ENCODE results near the gene PRRC1.

The PRRC1 gene

GRCh38 chr5:127505905-127506304 is 11.5 kb upstream of the PRRC1 start:
- no peak for DNase-seq (ENCODE audit: extremely low read depth, low read depth)
- H3K4me3 ChIP-seq (replicated peaks; ENCODE audit: low read depth, low read length), result no peak overlapping the region
- no peak for TF ChIP-seq CTCF (IDR thresholded peaks at IDR 0.05; ENCODE audit: low read depth, low read length, missing control alignments)

GRCh38 chr5:127506616-127507015 is 10.8 kb upstream of the PRRC1 start:
- TF ChIP-seq CTCF (IDR thresholded peaks at IDR 0.05; ENCODE audit: low read depth, low read length, missing control alignments), result no peak
- H3K4me3 ChIP-seq (replicated peaks; ENCODE audit: low read depth, low read length), result no peak overlapping the region
- DNase-seq (ENCODE audit: extremely low read depth, low read depth), result no peak

GRCh38 chr5:127508644-127509373 is 8.6 kb upstream of the PRRC1 start:
- no peak overlapping the region for H3K4me3 ChIP-seq (replicated peaks; ENCODE audit: low read depth, low read length)
- TF ChIP-seq CTCF (IDR thresholded peaks at IDR 0.05; ENCODE audit: low read depth, low read length, missing control alignments), result no peak
- no peak for DNase-seq (ENCODE audit: extremely low read depth, low read depth)

- DNase-seq (ENCODE audit: extremely low read depth, low read depth), result no peak
- no peak overlapping the region for H3K4me3 ChIP-seq (replicated peaks; ENCODE audit: low read depth, low read length)
- no peak for TF ChIP-seq CTCF (IDR thresholded peaks at IDR 0.05; ENCODE audit: low read depth, low read length, missing control alignments)
These were observed 4.0 kb upstream of the PRRC1 start for GRCh38 chr5:127513408-127513970.

GRCh38 chr5:127514816-127515215 is 2.6 kb upstream of the PRRC1 start:
- no peak for DNase-seq (ENCODE audit: extremely low read depth, low read depth)
- no peak for TF ChIP-seq CTCF (IDR thresholded peaks at IDR 0.05; ENCODE audit: low read depth, low read length, missing control alignments)
- H3K4me3 ChIP-seq (replicated peaks; ENCODE audit: low read depth, low read length), result no peak overlapping the region

- no peak for TF ChIP-seq CTCF (IDR thresholded peaks at IDR 0.05; ENCODE audit: low read depth, low read length, missing control alignments)
- no peak for DNase-seq (ENCODE audit: extremely low read depth, low read depth)
- no peak overlapping the region for H3K4me3 ChIP-seq (replicated peaks; ENCODE audit: low read depth, low read length)
These were observed 1.6 kb upstream of the PRRC1 start for GRCh38 chr5:127515693-127516440.

All from HFF-Myc (cell line).